ENCODE results near the gene MSANTD1.

DNA sequence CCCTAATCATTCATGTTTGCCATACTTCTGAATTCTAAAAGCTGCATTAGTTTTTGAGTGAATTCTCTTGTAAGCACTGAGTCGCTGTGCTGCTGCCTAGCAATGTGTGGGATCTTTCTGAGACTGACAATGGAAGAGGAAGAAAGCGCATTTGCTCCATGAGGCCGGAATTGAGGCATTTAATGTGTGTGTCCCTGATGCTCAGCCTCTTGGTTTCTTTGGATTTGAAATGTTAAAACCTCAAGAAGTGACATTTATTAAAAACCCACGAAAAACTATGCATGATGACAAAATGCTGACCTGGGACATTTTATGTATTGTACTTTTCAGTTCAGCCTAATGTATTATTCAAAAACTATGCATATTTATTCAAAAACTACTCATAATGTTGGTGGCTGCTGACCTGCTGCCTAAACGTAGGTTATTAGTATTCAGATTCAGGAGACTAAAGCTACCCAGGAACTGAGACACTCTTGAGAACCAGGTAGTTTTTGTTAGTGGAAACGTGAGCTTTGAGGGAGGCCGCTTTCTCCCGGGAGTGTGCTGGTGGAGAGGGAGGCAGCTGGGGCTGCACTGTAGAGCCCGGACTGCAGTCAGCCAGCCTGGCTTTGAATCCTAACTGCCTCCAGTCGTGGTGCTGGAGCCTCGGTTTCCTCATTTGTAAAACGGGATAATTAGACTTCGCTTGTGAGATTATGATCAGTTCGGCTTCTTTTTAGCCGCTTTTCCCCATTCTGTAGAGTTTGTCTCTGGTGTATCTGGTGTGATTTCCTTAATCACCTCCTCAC, 55.2 kb downstream of the MSANTD1 start:
- TF ChIP-seq, protein P1, sequence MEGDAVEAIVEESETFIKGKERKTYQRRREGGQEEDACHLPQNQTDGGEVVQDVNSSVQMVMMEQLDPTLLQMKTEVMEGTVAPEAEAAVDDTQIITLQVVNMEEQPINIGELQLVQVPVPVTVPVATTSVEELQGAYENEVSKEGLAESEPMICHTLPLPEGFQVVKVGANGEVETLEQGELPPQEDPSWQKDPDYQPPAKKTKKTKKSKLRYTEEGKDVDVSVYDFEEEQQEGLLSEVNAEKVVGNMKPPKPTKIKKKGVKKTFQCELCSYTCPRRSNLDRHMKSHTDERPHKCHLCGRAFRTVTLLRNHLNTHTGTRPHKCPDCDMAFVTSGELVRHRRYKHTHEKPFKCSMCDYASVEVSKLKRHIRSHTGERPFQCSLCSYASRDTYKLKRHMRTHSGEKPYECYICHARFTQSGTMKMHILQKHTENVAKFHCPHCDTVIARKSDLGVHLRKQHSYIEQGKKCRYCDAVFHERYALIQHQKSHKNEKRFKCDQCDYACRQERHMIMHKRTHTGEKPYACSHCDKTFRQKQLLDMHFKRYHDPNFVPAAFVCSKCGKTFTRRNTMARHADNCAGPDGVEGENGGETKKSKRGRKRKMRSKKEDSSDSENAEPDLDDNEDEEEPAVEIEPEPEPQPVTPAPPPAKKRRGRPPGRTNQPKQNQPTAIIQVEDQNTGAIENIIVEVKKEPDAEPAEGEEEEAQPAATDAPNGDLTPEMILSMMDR (IDR thresholded peaks at IDR 0.05; ENCODE audit: low read length), result no peak
- TF ChIP-seq EZH2 (IDR thresholded peaks at IDR 0.05; ENCODE audit: borderline replicate concordance, low read length), result no peak
